Stimulated activated CD8-positive, alpha-beta memory T cell treated with anti-CD3 and anti-CD28 coated beads, Interleukin-2, amount 100 ng/mL, for 1 hour (primary cell): ENCODE measurements around the gene DSTYK.
"Not testable (repeated sequence)": the region's sequence is repeated elsewhere in the genome, so short reads cannot be mapped to it uniquely, and the experiment has no call there.

Experiments
- DNase-seq, 2 donors: peaks; one replicate each; pipeline ENCODE4 v3.0.0-alpha.2; 2020; ENCODE audit warnings: low read depth in 2 of 2

DSTYK gene

DNA sequence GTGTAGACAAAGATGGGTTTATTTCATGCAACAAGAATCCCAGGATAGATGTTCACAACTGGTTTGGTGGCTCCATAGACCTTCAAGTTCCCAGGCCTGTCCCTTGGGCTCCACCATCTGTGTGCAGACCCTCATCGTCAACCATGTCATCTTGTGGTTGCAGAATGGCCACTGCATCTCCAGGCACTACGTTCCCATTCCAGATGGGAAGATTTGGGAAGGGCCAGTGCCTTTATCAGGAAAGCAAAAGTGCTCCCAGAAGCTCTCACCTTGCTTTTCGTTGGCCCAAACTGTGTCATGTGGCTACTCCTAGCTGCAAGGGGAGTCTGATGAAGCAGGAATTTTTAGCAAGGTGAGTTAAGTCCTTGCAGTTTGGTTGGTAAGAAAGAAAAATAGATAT, 29.1 kb upstream of the DSTYK start:
- no peak for DNase-seq

DNA sequence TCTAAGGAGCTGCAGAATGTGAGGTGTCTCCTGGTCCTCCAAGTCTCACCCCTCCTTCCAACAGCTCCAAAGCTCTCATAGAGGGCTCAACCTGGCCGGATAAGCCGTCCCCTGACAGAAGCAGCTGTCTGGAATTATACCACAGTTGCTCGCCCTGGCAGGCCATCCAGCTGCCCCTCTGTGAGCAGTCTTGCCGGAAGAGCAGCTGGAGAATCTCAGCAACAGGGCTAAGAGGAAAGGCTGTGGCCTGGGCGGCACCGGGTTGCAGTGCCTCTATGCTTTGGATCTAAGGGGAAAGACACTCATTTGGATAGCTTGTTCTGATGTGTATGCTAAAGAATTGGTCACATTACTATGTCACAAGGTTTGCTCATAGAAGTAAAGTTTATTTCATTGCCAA, 28.6 kb upstream of the DSTYK start:
- no peak for DNase-seq

DNA sequence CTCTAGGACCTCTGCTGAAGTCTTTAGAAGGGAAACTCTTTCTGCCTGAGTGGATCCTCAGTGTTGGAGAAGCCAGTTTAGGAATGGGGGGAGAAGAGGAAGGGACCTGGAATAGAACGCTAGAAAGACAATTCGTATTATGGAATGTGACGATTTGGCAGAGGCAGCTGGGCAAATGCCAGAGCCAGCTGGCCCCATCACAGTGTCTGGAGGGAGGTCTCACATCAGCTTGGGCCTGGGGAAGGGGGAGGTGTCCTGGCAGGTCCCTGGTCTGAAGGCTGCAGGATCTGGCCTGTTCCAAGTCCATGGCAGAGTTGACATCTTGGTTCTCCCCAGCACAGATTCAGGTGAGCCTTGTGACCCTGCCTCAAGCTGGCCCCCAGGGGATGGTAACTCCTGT, 27.6 kb upstream of the DSTYK start:
- no peak for DNase-seq

DNA sequence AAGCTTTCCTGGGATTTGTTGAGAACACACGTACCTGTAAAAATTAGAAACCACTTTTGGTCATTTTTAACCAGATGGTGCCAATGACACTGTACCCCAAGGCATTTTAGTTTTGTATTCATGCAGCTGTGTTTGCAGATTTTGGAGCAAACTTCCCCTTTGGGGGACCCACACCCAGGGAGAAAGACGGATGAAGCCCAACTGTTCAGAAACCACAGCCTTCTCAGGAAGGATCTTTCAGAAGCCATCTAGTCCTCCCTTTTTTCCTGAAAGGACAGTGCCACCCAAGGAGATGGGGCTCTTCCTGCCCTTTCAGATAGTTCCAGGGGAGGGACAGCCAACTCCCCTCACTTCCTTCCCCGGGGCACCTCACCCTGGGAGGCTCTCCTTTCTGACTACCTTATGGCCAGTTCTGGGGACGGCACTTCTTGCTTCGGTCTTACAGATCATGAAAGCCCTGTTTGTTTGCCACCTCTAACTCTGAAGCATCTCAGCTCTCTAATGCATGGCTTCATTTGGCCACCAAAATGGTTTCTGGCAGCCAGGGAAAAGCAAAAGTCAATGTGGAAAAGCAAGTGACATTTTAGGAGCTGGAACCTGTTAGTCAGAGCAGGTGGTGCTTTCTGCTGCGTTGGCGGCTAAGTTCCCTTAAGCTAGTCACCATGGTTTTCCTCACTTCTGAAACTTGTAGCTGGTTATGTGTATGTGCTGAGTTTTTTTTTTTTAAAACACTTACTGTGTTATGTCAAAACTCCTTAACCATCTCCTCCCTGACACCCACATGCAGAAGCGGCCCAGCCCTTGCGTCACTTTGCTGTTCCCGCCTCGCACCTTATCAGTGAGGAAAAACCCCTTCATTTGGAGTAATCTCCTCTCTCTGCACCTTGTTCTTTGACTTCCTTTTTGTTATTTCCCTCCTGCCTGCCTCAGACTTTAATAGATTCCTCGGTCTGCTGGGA, 26.3 kb upstream of the DSTYK start:
- no peak for DNase-seq

DNA sequence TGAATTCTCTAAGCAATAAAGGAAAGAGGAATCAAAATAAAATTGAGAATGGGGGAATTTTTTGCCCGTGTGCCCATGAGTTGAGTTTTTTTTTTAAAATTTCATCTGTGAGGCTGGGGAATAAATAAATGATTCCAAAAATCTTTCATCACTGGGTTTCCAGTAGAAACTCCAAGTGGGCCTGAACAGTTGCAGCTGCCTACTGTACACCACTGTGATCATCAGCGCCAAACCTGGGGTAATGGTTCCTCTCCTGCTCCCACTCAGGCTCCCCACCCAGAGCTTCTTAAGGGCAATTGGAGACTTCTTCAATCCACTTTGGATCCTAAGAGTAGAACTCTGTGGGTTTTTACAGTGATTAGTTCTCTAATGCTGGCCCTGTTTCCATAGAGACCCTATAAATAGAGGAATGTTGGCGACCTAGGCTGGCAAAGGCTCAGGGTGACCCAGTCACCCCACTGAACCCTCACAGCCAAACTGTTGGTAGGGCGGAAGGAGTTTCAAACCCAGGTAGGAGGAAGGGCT, 25.5 kb upstream of the DSTYK start:
- no peak for DNase-seq

DNA sequence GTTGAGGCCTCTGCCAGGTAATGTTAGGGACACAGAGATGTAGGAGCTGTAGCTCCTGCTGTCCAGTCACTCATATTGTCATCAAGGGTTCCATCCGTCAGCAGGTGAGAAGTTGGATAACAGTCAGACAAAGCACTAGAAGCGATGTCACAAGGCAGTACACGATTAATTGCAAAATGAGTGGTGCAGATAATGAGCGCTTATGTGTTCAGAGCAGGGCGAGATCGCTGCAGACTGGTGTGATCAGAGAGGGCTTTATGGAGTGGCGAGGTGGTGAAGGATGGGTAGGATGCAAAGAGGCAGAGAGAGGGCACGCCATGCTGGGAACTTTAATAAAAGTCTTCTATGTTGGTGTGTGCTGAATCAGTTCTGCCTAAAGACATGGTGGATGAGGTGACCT, 25.0 kb upstream of the DSTYK start:
- no peak for DNase-seq

DNA sequence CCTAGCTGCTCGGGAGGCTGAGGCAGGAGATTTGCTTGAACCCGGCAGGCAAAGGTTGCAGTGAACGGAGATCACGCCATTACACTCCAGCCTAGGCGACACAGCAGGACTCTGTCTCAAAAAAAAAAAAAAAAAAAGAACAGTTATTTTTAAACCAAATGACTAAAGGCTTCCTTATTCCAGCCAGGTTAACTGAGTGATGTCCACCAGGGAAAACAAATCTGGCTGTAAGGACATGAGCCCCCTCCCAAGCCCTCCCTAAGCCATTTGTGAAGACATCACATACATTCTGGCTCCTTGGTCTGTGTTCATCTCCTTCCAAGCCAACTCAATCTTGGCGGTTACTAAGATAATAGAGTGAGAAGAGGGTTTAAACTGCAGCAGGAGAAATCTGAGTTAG, 24.4 kb upstream of the DSTYK start:
- no peak for DNase-seq

DNA sequence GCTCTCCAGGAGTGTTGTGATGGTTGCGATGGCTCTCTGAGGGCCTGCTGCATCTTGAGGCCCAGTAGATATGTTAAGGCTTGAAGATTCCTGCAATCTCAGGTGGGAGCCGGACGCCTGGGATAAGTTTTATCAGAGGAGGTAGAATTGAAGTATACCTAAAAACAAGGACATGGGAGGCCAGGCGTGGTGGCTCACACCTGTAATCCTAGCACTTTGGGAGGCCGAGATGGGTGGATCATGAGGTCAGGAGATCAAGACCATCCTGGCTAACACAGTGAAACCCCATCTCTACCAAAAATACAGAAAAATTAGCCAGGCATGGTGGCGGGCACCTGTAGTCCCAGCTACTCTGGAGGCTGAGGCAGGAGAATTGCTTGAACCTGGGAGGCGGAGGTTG, 22.5 kb upstream of the DSTYK start:
- DNase-seq: not testable (repeated sequence)

DNA sequence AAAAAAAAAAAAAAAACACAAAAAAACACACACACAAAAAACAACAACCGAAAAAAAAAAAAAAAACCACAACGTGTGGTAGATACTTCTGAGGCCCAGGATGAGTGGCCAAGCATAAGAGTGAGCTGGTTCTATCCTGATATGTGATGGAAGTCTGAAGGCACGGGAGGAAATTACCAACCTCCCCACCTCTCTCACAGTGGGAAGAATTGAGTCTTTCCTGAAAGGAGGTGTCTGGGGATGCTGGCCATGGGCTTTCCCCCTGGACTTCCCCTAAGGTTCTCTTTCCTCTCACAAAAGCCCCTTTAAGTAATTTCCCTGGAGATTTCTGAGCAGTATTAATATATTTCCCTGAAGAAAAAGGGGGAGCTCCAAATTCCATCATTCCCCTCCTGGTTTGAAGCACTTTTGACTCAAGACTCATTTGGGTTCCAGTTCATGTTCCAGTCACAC, 21.5 kb upstream of the DSTYK start:
- no peak for DNase-seq

DNA sequence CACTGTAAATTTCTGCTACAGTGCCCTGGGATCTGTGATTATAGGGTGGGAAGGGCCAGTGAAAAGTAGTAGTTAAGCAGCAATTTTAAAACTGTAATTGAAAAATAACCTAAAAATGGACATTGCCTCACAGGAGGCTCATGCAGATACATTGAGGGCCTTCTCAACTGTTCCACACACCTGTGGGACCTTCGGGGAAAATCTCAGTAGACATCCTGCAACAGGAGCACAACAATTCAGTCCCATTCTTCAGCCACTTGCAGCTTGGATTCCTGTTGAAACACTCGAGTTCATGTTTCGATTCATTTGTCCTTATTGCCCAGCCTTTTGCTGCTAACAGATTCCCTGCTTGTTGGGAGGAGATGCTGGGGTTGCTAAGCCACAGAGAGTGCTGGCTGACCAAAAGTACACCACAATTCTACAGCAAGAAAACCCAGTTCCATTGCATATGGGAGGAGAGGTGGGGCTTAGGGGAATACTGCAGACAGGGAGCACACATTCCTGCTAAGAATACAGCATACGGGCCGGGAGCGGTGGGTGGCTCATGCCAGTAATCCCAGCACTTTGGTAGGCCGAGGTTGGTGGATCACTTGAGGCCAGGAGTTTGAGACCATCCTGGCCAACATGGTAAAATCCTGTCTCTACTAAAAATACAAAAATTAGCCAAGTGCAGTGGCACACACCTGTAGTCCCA, 20.8 kb upstream of the DSTYK start:
- no peak for DNase-seq

DNA sequence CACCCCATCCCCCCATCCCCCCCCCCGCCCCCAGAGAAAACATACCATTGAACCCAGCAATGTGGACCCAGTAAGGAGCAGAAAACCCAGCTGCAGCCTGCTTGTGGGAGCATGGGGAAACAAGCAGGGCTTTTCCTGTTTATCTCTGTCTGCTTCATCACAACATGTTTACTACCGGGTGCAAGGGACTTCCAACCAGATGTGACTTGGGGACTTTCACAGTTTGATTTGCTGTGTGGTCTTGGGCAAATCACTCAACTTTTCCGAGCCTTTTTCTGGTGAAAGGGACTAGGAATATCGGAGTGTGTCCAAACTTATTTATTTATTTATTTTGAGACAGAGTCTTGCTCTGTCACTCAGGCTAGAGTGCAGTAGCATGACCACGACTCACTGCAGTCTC, 19.5 kb upstream of the DSTYK start:
- no peak for DNase-seq

DNA sequence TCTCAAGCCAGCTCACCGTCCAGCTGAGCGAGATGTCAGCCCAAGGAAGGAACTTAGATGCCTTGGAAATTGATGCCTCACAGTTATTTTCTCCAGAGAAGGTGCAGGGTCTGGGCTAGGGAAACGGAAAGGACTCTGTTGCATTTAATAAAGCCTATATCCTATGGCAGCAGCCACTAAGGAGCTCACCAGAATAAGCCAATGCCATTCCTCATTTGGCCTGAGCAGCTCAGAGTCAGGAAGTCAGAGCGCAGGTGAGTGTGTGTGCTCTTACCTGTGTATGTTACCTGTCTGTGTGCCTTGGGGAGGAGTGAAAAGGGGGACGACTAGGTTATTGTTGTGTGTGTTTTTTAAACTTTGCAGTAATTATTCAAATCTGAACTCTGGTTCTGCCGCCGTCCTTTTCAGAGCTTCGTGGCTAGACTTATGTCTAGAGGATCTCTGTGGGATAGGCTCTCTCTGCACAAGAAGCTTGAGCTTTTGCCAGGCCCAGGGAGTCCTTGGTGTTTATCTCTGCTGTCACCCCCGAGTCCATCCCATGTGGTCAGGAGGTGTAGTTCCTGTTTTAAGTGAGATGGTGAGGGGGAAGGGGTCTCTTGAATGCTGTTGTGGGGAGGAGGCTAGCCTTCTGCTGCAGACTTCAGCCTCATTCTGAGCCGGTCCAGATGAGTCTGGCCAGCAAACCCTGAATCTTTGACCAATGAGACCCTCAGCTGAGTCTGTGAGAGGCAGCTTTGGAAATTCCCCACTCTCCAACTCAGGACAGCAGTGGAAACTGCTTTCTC, 18.6 kb upstream of the DSTYK start:
- no peak for DNase-seq

DNA sequence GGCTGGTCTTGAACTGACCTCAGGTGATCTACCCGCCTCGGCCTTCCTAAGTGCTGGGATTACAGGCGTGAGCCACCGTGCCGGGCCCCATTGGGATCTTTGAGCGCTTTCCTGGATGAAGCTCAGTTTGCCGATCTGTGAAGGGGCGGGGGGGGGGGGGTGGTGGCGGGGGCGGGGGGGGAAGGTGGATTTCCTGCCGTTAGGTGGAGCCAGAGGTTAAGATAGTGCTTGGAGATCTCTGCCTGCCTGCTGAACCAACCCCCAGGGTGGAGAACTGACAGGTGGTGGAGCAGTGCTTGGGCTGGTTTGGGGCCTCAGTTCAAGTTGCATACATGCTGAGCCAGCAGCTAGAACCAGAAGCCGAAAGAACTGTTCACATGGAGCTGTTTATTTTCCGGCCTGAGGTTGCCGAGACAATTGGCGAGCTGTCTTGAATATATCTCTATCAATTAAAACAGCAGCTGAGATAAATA, 17.9 kb upstream of the DSTYK start:
- DNase-seq: peak in 1 of 2 donors; percentile 34

DNA sequence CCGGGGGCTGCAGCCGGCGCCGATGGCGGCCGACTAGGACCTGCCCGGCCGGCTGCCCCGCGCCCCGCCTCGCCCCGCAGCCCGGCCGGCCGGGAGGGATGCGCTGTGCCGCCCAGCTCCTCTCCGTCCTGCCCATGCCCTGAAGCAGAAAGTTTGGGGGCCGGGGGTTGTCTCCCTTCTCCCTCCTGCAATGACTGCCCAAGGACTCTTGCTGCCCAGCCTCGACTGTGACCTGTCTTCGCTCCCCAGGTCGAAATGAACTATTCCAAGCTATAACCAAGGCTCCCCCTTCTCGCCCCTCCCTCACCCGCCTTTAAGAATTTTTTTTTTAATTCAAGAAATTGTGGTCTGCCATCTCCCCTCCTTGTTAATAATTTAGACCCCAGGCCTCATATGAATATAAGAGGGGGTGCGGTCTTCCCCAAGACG, 16.6 kb upstream of the DSTYK start:
- DNase-seq: no peak

DNA sequence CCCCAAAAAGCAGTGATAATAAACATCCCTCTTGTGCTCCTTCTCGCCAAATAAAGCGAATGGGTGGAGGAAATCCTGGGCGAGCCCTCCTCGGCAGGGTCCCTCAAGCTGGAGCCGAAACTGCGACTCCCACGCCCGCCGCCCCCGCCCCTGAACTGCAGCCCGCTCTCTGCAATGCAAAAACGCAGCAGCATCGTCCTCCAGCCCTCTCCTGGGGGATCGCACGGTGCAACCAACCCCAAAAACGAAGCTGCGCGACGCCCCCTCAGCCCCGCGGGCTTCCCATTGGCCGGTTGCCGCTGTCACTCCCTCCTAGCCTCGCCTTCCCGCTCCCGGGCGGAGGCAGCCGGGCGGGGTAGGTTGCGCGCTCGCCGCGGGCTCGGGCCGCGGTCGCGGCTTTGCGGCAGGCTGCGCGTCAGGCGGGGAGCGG, 16.1 kb upstream of the DSTYK start, which contains the start of gene TMCC2:
TMCC2 (plus strand) TSS at position 363 of the 430 bp plus-strand sequence. CDS start 619 bp downstream, outside the sequence.
- peak; percentile 68 to 71 for DNase-seq

DNA sequence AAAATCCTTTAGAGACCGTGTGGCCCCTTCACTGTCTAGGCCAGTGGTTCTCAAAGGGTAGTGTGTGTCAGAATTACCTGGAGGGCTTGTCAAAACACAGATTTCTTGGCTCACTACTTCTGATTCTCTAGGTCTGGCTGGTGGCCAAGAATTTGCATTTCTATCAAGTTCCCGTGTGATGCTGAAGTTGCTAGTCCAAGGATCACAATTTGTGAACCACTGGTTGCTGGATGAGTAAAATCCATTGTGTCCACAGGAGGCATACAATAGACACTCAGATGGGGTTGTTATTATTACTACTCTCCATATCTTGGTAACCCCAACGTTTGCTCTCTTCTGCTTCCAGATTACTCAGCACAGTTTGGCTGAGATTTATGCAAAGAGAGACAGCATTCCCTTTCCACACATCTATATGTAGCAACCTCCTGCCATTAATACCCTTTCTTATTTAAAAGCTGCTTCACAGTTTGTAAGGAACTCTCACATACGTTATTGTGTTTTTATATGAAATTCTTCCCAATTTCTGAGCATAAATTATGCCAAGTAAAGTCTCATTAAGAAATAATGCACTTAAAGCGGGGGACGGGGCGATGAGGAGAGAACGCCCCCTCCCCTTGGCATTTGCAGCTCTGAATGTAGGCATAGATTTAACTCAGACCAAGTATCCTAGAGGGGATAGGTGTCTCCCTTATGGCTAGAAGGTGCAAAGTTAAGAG, 15.5 kb upstream of the DSTYK start:
- DNase-seq: no peak

DNA sequence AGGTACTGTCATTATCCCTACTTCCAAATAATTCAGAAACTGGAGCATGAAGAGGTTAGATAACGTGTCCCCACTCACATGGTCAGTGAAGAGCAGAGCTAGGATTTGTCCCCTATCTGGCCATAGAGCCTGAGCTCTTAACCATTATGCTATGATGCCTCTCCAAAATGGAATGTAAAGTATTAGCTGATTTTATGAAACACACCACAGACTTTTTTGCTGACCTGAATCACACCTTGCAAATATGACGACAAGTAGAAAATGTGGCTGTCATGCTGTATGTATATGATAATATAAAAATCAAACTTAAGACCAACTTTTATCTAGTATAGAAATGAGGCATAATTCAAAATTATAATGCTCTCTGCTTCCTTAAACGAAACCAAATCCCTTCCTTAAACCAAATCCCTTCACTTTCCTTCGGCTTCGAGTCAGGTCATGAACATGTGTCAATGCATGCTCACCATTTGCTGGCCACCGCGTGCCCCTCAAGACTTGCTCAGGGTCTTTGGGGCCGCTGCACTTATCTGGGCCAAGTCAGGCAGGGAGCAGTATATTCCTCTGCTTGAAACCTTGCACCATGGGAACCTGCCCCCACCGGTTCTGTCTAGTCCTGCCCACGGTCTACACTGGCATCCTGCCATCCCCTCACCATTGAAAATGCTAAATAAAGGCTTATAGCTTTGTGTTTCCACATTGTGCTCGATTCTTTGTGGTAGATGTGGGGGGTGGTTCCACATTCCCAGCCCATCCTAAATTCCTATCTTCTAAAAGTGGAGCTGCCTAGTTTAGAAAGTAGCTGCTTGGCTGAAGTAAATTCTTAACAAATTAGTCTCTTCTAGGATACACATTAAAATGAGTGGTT, 14.6 kb upstream of the DSTYK start:
- no peak for DNase-seq

DNA sequence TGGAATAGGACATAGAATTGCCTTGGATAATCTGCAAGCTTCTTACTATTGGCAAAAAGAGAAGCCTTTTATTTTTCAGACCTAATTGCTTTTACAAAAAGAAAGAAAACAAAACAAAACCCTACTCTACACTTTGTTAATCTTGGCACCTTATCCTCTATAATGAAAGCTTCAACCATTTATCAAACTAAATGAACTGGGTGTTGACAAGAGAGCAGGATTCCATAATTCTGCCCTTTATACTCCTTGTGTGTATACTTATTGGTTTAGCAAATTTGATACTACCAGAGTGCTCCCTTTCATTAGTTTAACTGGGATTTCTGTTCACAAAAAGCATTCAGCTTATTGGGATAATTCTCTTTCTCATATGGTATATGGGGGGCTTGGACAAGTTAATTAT, 13.2 kb upstream of the DSTYK start:
- DNase-seq: no peak

DNA sequence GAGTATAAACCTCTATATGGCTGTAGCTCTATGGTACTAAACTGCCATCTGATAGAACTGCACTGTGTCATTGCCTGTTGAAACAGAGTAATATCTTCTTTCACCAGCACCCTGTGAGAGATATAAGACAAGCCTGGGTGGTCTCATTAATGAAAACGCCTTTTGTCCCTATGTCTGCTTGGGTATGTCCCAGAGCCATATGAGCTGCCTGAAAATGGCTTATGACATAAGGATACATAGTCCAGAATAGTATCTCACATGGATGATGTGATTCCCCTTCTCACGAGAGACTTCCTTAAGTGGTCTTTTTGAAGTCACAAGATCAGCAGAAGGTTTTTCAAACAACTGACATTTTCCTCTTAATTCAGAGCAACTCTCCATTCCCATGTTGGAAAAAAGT, 8.9 kb upstream of the DSTYK start:
- no peak for DNase-seq

DNA sequence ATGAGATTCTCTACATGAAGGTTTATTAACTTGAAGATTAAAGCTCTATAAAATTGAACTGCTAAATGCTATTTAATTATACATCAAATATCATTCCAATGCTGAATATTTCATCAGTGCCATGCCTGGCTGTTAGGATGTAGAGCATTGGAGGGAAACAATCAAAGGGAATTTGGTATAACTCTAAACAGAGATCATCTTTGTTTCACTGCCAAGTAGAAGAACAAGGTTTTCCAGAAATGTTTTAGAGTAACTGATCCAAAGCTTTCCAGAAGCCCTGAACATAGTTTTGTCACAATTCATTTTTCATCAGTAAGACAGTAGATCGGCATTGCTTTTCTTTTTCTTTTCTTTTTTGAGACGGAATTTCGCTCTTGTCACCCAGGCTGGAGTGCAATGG, 5.9 kb upstream of the DSTYK start:
- no peak for DNase-seq
